Heart right ventricle (tissue), 16 donors: ENCODE results near the gene OR2H2. TPM values are rescaled to one million over a fixed set of nuclear protein-coding genes. Genes with fewer than 3 reads are reported as not detected.

Experiments
- ATAC-seq, 8 donors: fragments of 200-7000 bp; cut with Tn5 transposase; one replicate each; pipeline ENCODE4 v1.9.1; 2020; ENCODE audit warnings: mild to moderate bottlenecking in 8 of 8, moderate library complexity in 8 of 8, moderate number of reproducible peaks in 1 of 8
- DNase-seq, 2 donors: peaks; one replicate each; pipeline ENCODE4 v3.0.0-alpha.2; 2020
- H3K27ac ChIP-seq, 10 donors: fragments of 200-600 bp; sonication (generic) in 2 of 10; one replicate each; pipeline versions ENCODE4 v1.5.0 to v1.8.0; 2020 to 2022; ENCODE audit warnings: mild to moderate bottlenecking in 3 of 10
- H3K27me3 ChIP-seq, 7 donors: fragments of 200-600 bp; one replicate each; pipeline ENCODE4 v1.8.0; 2021 to 2022; ENCODE audit warnings: mild to moderate bottlenecking in 2 of 7
- H3K36me3 ChIP-seq, 9 donors: fragments of 200-600 bp; sonication (generic) in 1 of 9; one replicate each; pipeline versions ENCODE4 v1.5.0 to v1.8.0; 2020 to 2022; ENCODE audit warnings: mild to moderate bottlenecking in 2 of 9
- H3K4me1 ChIP-seq, 9 donors: fragments of 200-600 bp; sonication (generic) in 1 of 9; one replicate each; pipeline versions ENCODE4 v1.5.0 to v1.8.0; 2020 to 2022; ENCODE audit warnings: mild to moderate bottlenecking in 4 of 9
- H3K4me3 ChIP-seq, 10 donors: fragments of 200-600 bp; sonication (generic) in 2 of 10; one replicate each; pipeline versions ENCODE4 v1.5.0 to v1.8.0; 2020 to 2022; ENCODE audit warnings: mild to moderate bottlenecking in 7 of 10, moderate library complexity in 2 of 10
- H3K9me3 ChIP-seq, 11 donors: fragments of 200-600 bp in 10 of 11; sonication (generic) in 2 of 11; one replicate each; pipeline versions ENCODE4 v1.5.0 to v1.8.0; 2013 to 2022; ENCODE audit warnings: mild to moderate bottlenecking in 2 of 11, control low read depth in 1 of 11, moderate library complexity in 1 of 11
- CTCF ChIP-seq, 9 donors: fragments of 200-600 bp; sonication (generic) in 2 of 9; IDR thresholded peaks; one replicate each; pipeline versions ENCODE4 v1.5.0 to v1.8.0; 2021 to 2022; ENCODE audit warnings: antibody characterized with exemption in 9 of 9, mild to moderate bottlenecking in 5 of 9, moderate library complexity in 1 of 9
- WGBS, 2 donors: extraction: QIAGEN DNeasy Blood & Tissue Kit; methylation state at CpG; one replicate each; pipeline ENCODE4 v1.1.7; 2013; ENCODE audit warnings: inconsistent platforms in 1 of 2; 5-methylcytosine and 5-hydroxymethylcytosine counted together
- intact Hi-C, 10 donors: fragments of 100-400 bp; cut with DNase I; formaldehyde crosslinking; loops; one replicate each; pipeline versions ENCODE4 v1.11.1 to v1.14.2; 2022
- polyA plus RNA-seq, 2 donors: library from polyadenylated mRNA; stranded (reverse); fragments of 200-250 nt; gene quantifications; one replicate each; pipeline ENCODE4 v1.2.3, GENCODE V29; 2013
- total RNA-seq, 10 donors: library from RNA; stranded (reverse); fragmentation: NEBNext Ultra II Directional in 3 of 10; extraction: Animal tissue kit (Norgen Biotek cat#: 25700) in 3 of 10; gene quantifications; one replicate each; pipeline versions ENCODE4 v1.2.1 to v1.2.4, GENCODE V29; 2021 to 2023
- donor health status: Arrhythmogenic right ventricular cardiomyopathy.
- donor health status: ischemic (EF 13 %, LVEDD 7.1; RV severe dilation, severe dysfunction).
- donor health status: healthy with polysubstance abuse.
- donor health status: DM: no; HTN: yes; CAD: no.
- donor health status: DM: no; HTN: no; CAD: no.
- donor health status: ischemic (EF 25% LVEDD 6.9; RV normal size, moderate dysfunction).
- donor health status: ischemic (EF 25% LVEDD 5.7; RV mildly dilated, moderate dysfunction).
- donor health status: healthy.
- donor health status: DM: yes; HTN: yes; CAD: no.
- donor health status: Ischemic cardiomyopathy.
- donor health status: ischemic (EF 35%, LVEDD 5.7; RV mildly dilated, moderate dysfunction).
- donor health status: nonischemic (EF 11% LVEDD 7.7; RV severe dilation, severe dysfunction).
- donor health status: DM: yes; HTN: yes; CAD: no.
- donor health status: PGD.
- donor health status: ischemic (EF 29% LVEDD 5.4; RV normal size, mild dysfunction).
- donor health status: nonischemic (EF 23%, LVEDD 6.1; RV moderate dilation, normal function).

OR2H2 gene
- total and polyA plus RNA-seq, 12 donors = not detected

DNA sequence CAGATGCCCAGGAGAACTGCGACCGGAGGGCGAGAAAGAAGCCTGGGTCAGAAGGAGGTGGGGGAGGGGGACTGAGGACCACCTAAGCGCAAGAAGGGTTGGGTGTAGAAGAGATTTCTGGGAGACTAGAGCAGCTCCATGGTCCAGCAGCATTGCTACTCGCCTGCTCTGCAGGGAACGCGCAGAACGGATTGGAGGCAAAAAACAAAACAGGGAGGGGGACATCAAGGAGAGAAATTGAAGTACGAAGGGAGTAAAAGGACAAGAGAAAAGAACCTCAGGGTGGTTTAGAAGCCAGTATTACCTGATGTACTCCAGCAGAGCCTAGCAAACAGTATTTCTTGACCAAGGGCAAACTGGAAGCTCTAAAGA is 48.6 kb downstream of the OR2H2 start:
- WGBS, 2 donors = 4 to 7% methylated on average over 9 of the region's 9 CpGs
- DNase-seq (no peak), ATAC-seq (peak in 4 of 8 donors; percentile 0 to 27 (median 10))
- peak overlapping the region in 9 of 10 donors; percentile 22 to 83 (median 78) for H3K27ac ChIP-seq
- H3K27me3 ChIP-seq = peaks cover 0 to 20% (median 0%) of the 10 kb centered on the region in 7 donors
- TF ChIP-seq CTCF (IDR thresholded peaks at IDR 0.05) = no peak
- intact Hi-C loops = loop anchor here in 1 of 10 donors (1.0 kb wide), 1 partner anchor 16 kb away; no protein-coding TSS in a partner anchor
- H3K4me3 ChIP-seq = peak overlapping the region; percentile 62 to 87 (median 78)
- no peaks in the 10 kb centered on the region for H3K9me3 ChIP-seq
- H3K36me3 ChIP-seq = peaks cover 0 to 4% (median 0%) of the 10 kb centered on the region in 9 donors
- H3K4me1 ChIP-seq = peaks cover 4 to 44% (median 28%) of the 10 kb centered on the region in 9 donors

GRCh38 chr6:29637247-29637646 is 52.3 kb downstream of the OR2H2 start:
- peaks cover 0 to 9% (median 7%) of the 10 kb centered on the region in 9 donors for H3K4me1 ChIP-seq
- 90 to 96% methylated on average over 9 of the region's 9 CpGs for WGBS, 2 donors
- no peak for TF ChIP-seq CTCF (IDR thresholded peaks at IDR 0.05)
- no peaks in the 10 kb centered on the region for H3K9me3 ChIP-seq
- intact Hi-C loops = no loop called here
- no peak overlapping the region for H3K27ac ChIP-seq
- no peak overlapping the region for H3K4me3 ChIP-seq
- no peak for ATAC-seq
- H3K27me3 ChIP-seq = peaks cover 0 to 4% (median 0%) of the 10 kb centered on the region in 7 donors
- no peak for DNase-seq
- H3K36me3 ChIP-seq = no peaks in the 10 kb centered on the region

Other genes with a start within 250 kb of the OR2H2 start
- not detected for gene OR5V1, start 216.3 kb upstream of the OR2H2 start, total RNA-seq
- gene OR5V1, start 216.3 kb upstream of the OR2H2 start, polyA plus RNA-seq = not detected
- not detected for gene OR12D3, start 209.8 kb upstream of the OR2H2 start, total RNA-seq
- not detected for gene OR12D3, start 209.8 kb upstream of the OR2H2 start, polyA plus RNA-seq
- gene OR12D2, start 189.5 kb upstream of the OR2H2 start, total RNA-seq = not detected
- not detected for gene OR12D2, start 189.5 kb upstream of the OR2H2 start, polyA plus RNA-seq
- not detected for gene OR12D1, start 170.2 kb upstream of the OR2H2 start, total RNA-seq
- not detected for gene OR12D1, start 170.2 kb upstream of the OR2H2 start, polyA plus RNA-seq
- gene OR10C1, start 145.8 kb upstream of the OR2H2 start, total RNA-seq = not detected
- not detected for gene OR10C1, start 145.8 kb upstream of the OR2H2 start, polyA plus RNA-seq
- gene OR11A1, start 128.1 kb upstream of the OR2H2 start, total RNA-seq = not detected
- not detected for gene OR11A1, start 128.1 kb upstream of the OR2H2 start, polyA plus RNA-seq
- not detected for gene OR2H1, start 128.0 kb upstream of the OR2H2 start, total RNA-seq
- not detected for gene OR2H1, start 128.0 kb upstream of the OR2H2 start, polyA plus RNA-seq
- gene MAS1L, start 97.2 kb upstream of the OR2H2 start, total RNA-seq = not detected
- not detected for gene MAS1L, start 97.2 kb upstream of the OR2H2 start, polyA plus RNA-seq
- gene UBD, start 25.4 kb upstream of the OR2H2 start, total RNA-seq = 10 to 100 TPM in 1 of 10 donors, under 1 TPM in 3, not detected in 6; 0.23 to 53.8 (median 0.48) TPM
- gene UBD, start 25.4 kb upstream of the OR2H2 start, polyA plus RNA-seq = under 1 TPM in 1 of 2 donors, not detected in 1; 0.33 TPM
- gene GABBR1, start 48.1 kb downstream of the OR2H2 start, total RNA-seq = 10 to 100 TPM; 10.2 to 31.0 (median 18.2) TPM
- gene GABBR1, start 48.1 kb downstream of the OR2H2 start, polyA plus RNA-seq = 10 to 100 TPM; 10.4 to 41.3 TPM
- gene MOG, start 72.0 kb downstream of the OR2H2 start, total RNA-seq = 10 to 100 TPM in 2 of 10 donors, 1 to 10 TPM in 8; 1.6 to 13.6 (median 3.2) TPM
- gene MOG, start 72.0 kb downstream of the OR2H2 start, polyA plus RNA-seq = 1 to 10 TPM in 1 of 2 donors, under 1 TPM in 1; 0.19 to 3.1 TPM
- gene ZFP57, start 96.0 kb downstream of the OR2H2 start, total RNA-seq = 10 to 100 TPM in 1 of 10 donors, 1 to 10 TPM in 2, under 1 TPM in 1, not detected in 6; 0.53 to 14.7 (median 6.0) TPM
- under 1 TPM in 1 of 2 donors, not detected in 1; 0.06 TPM for gene ZFP57, start 96.0 kb downstream of the OR2H2 start, polyA plus RNA-seq
- 100 to 1,000 TPM in 1 of 10 donors, 10 to 100 TPM in 9; 24.0 to 191 (median 31.6) TPM for gene HLA-F, start 138.3 kb downstream of the OR2H2 start, total RNA-seq
- 100 to 1,000 TPM in 1 of 2 donors, 10 to 100 TPM in 1; 61.7 to 105 TPM for gene HLA-F, start 138.3 kb downstream of the OR2H2 start, polyA plus RNA-seq
- gene HLA-G, start 242.7 kb downstream of the OR2H2 start, total RNA-seq = under 1 TPM in 3 of 10 donors, not detected in 7; 0.45 to 0.77 (median 0.65) TPM
- gene HLA-G, start 242.7 kb downstream of the OR2H2 start, polyA plus RNA-seq = under 1 TPM in 1 of 2 donors, not detected in 1; 0.13 TPM